H1 (cell line): Measurements from ENCODE around the gene RAB44. TPM values are rescaled to one million over a fixed set of nuclear protein-coding genes. Genes with fewer than 3 reads are reported as not detected.

Experiments
- CHD2 ChIP-seq: IDR thresholded peaks from 2 replicates; pipeline ENCODE4 v1.6.1; 2012; ENCODE audit warnings: low read length, improper control_type of control experiment
- CHD7 ChIP-seq: fragments of 300-600 bp; sonication (generic); IDR thresholded peaks from 2 replicates; pipeline ENCODE4 v1.7.1; 2012; ENCODE audit warnings: low read length, moderate library complexity, mild to moderate bottlenecking, inconsistent platforms; ENCODE audit not compliant: insufficient replicate concordance
- JUND ChIP-seq: IDR thresholded peaks from 2 replicates; pipeline ENCODE4 v1.6.1; 2011; ENCODE audit warnings: mild to moderate bottlenecking, improper control_type of control experiment, low read length
- NANOG ChIP-seq: IDR thresholded peaks from 2 replicates; pipeline ENCODE4 v1.6.1; 2011; ENCODE audit warnings: low read length, low read depth, mild to moderate bottlenecking, inconsistent platforms; ENCODE audit not compliant: insufficient read depth, poor library complexity, severe bottlenecking
- POLR2A ChIP-seq, 2 experiments: IDR thresholded peaks; 1 replicate in 1 of 2; 2 replicates in 1 of 2; pipeline ENCODE4 v1.6.1; 2011; ENCODE audit warnings: low read depth in 2 of 2, low read length in 2 of 2, mild to moderate bottlenecking in 2 of 2; ENCODE audit errors: control extremely low read depth in 1 of 2
- SIN3A ChIP-seq, 2 experiments: IDR thresholded peaks in 1 of 2; conservative IDR thresholded peaks in 1 of 2; 2 replicates each; pipeline ENCODE4 v1.6.1; 2011 to 2012; ENCODE audit warnings: low read length in 2 of 2, improper control_type of control experiment in 1 of 2, low read depth in 1 of 2, mild to moderate bottlenecking in 1 of 2
- SP4 ChIP-seq: IDR thresholded peaks from 2 replicates; pipeline ENCODE4 v1.6.1; 2012; ENCODE audit warnings: low read length, inconsistent platforms
- TAF7 ChIP-seq: optimal IDR thresholded peaks from 2 replicates; pipeline ENCODE3; 2011; ENCODE audit warnings: low read depth, mild to moderate bottlenecking, inconsistent platforms, low read length, moderate library complexity, borderline replicate concordance
- TBP ChIP-seq: IDR thresholded peaks from 2 replicates; pipeline ENCODE4 v1.6.1; 2011; ENCODE audit warnings: low read depth, low read length, improper control_type of control experiment
- TCF12 ChIP-seq: IDR thresholded peaks from 2 replicates; pipeline ENCODE4 v1.6.1; 2011; ENCODE audit warnings: low read depth, mild to moderate bottlenecking, low read length
- TEAD4 ChIP-seq: IDR thresholded peaks from 2 replicates; pipeline ENCODE4 v1.6.1; 2012; ENCODE audit warnings: low read depth, low read length, inconsistent platforms, mixed read lengths
- ZNF274 ChIP-seq: IDR thresholded peaks from 2 replicates; pipeline ENCODE4 v1.7.0; 2012; ENCODE audit warnings: low read length, borderline replicate concordance; ENCODE audit errors: extremely low read depth
- polyA plus RNA-seq, 7 experiments: library from polyadenylated mRNA; depleted of rRNA in 3 of 7; stranded (reverse) in 5 of 7; unstranded in 2 of 7; fragments of >200 nt in 5 of 7; fragments of 200-250 nt in 2 of 7; gene quantifications; 1 replicate in 5 of 7; 2 replicates in 1 of 7; 4 replicates in 1 of 7; pipeline versions ENCODE4 v1.2.1 to v1.2.3, GENCODE V29; 2011 to 2013; ENCODE audit warnings: missing spikeins in 2 of 7, mixed read lengths in 2 of 7
- total RNA-seq: library from RNA; stranded (reverse); fragmentation: NEBNext Ultra II Directional; extraction: Animal tissue kit (Norgen Biotek cat#: 25700); gene quantifications from 2 replicates; pipeline ENCODE4 v1.2.1, GENCODE V29; 2021

RAB44 gene
- total and polyA plus RNA-seq, 2 of the 8 experiments (the other 6 are each of a cell fraction or from before 2014, with no cell fraction given), result 0.02 TPM; not detected in 1

- TF ChIP-seq CHD7 (no peak), TCF12 (no peak), TBP (no peak), SIN3A (conservative IDR thresholded peaks at IDR 0.05 in 1 of 2, IDR thresholded peaks at IDR 0.05 in 1 of 2; ENCODE audit: low read depth in 1 of 2, low read length in 2 of 2) (no peak), CHD2 (no peak), TEAD4 (no peak), SP4 (no peak), JUND (no peak), NANOG (no peak), POLR2A (IDR thresholded peaks at IDR 0.05; ENCODE audit: control extremely low read depth in 1 of 2, low read depth in 2 of 2, low read length in 2 of 2) (no peak), TAF7 (no peak), ZNF274 (no peak)
Measured at GRCh38 chr6:36684447-36684812, 13.2 kb upstream of the RAB44 start (continued).
